ENCODE measurements around the gene FIBIN. TPM values are rescaled to one million over a fixed set of nuclear protein-coding genes. Genes with fewer than 3 reads are reported as not detected.

The FIBIN gene
- total and polyA plus RNA-seq, 4 donors: 3.8 to 12.9 (median 9.4) TPM

GRCh38 chr11:27029966-27030365 lies 36.1 kb downstream of the FIBIN start:
- H3K4me3 ChIP-seq: no peak overlapping the region
- no peak for DNase-seq
- peak overlapping the region in 1 of 2 donors; percentile 9 for H3K27ac ChIP-seq (ENCODE audit: low read depth in 1 of 2, low read length in 1 of 2)
- H3K9ac ChIP-seq (ENCODE audit: insufficient read depth in 1 of 2, low read length in 2 of 2): no peak overlapping the region
- 96% methylated on average over 1 of the region's 1 CpG for WGBS, 2 donors
- ATAC-seq (ENCODE audit: insufficient read depth, low FRiP score): no peak
- peaks cover 0 to 24% (median 3%) of the 10 kb centered on the region in 5 donors for H3K4me1 ChIP-seq (ENCODE audit: control insufficient read depth in 5 of 5, insufficient read depth in 5 of 5, low read length in 5 of 5)
- H3K36me3 ChIP-seq (ENCODE audit: control insufficient read depth in 4 of 4, insufficient read depth in 4 of 4, low read length in 4 of 4): no peaks in the 10 kb centered on the region
- H3K27me3 ChIP-seq (ENCODE audit: control insufficient read depth in 3 of 3, insufficient read depth in 3 of 3, low read length in 2 of 3): peaks cover 0 to 4% (median 0%) of the 10 kb centered on the region in 3 donors
- H3K9me3 ChIP-seq (ENCODE audit: control insufficient read depth in 4 of 4, insufficient read depth in 3 of 4, low read length in 3 of 4): peaks cover 0 to 2% (median 0%) of the 10 kb centered on the region in 4 donors
- TF ChIP-seq CTCF (IDR thresholded peaks at IDR 0.05; ENCODE audit: control extremely low read depth, extremely low read depth): no peak

- no peak overlapping the region for H3K27ac ChIP-seq (ENCODE audit: low read depth in 1 of 2, low read length in 1 of 2)
- TF ChIP-seq CTCF (IDR thresholded peaks at IDR 0.05; ENCODE audit: control extremely low read depth, extremely low read depth): no peak
- no peaks in the 10 kb centered on the region for H3K36me3 ChIP-seq (ENCODE audit: control insufficient read depth in 4 of 4, insufficient read depth in 4 of 4, low read length in 4 of 4)
- peaks cover 0 to 6% (median 3%) of the 10 kb centered on the region in 4 donors for H3K9me3 ChIP-seq (ENCODE audit: control insufficient read depth in 4 of 4, insufficient read depth in 3 of 4, low read length in 3 of 4)
- no peak overlapping the region for H3K9ac ChIP-seq (ENCODE audit: insufficient read depth in 1 of 2, low read length in 2 of 2)
- no peak overlapping the region for H3K4me3 ChIP-seq
- ATAC-seq (ENCODE audit: insufficient read depth, low FRiP score): no peak
- peaks cover 0 to 24% (median 3%) of the 10 kb centered on the region in 5 donors for H3K4me1 ChIP-seq (ENCODE audit: control insufficient read depth in 5 of 5, insufficient read depth in 5 of 5, low read length in 5 of 5)
- 76 to 92% methylated on average over 5 of the region's 5 CpGs for WGBS, 2 donors
- H3K27me3 ChIP-seq (ENCODE audit: control insufficient read depth in 3 of 3, insufficient read depth in 3 of 3, low read length in 2 of 3): no peaks in the 10 kb centered on the region
- no peak for DNase-seq
These were observed 37.8 kb downstream of the FIBIN start for GRCh38 chr11:27031754-27032153.

- no peak overlapping the region for H3K9ac ChIP-seq (ENCODE audit: insufficient read depth in 1 of 2, low read length in 2 of 2)
- no peak for TF ChIP-seq CTCF (IDR thresholded peaks at IDR 0.05; ENCODE audit: control extremely low read depth, extremely low read depth)
- peaks cover 0 to 6% (median 2%) of the 10 kb centered on the region in 4 donors for H3K9me3 ChIP-seq (ENCODE audit: control insufficient read depth in 4 of 4, insufficient read depth in 3 of 4, low read length in 3 of 4)
- no peak overlapping the region for H3K4me3 ChIP-seq
- no peak overlapping the region for H3K27ac ChIP-seq (ENCODE audit: low read depth in 1 of 2, low read length in 1 of 2)
- H3K4me1 ChIP-seq (ENCODE audit: control insufficient read depth in 5 of 5, insufficient read depth in 5 of 5, low read length in 5 of 5): peaks cover 0 to 22% (median 0%) of the 10 kb centered on the region in 5 donors
- H3K27me3 ChIP-seq (ENCODE audit: control insufficient read depth in 3 of 3, insufficient read depth in 3 of 3, low read length in 2 of 3): no peaks in the 10 kb centered on the region
- ATAC-seq (ENCODE audit: insufficient read depth, low FRiP score) (no peak), DNase-seq (no peak)
- no peaks in the 10 kb centered on the region for H3K36me3 ChIP-seq (ENCODE audit: control insufficient read depth in 4 of 4, insufficient read depth in 4 of 4, low read length in 4 of 4)
- WGBS, 2 donors: 71 to 82% methylated on average over 3 of the region's 3 CpGs
These were observed 46.0 kb downstream of the FIBIN start for GRCh38 chr11:27039873-27040272.

Data from lung (tissue), 12 donors.